Caco-2 (cell line): ENCODE results near the gene STRC. TPM values are rescaled to one million over a fixed set of nuclear protein-coding genes. Genes with fewer than 3 reads are reported as not detected.
"Not testable (repeated sequence)": the region's sequence is repeated elsewhere in the genome, so short reads cannot be mapped to it uniquely, and the experiment has no call there.

Experiments used
- BruUV-seq: library from RNA; stranded (reverse); fragments of 400-500 nt; replicated peaks from 2 replicates; lab custom pipeline; 2021; lab: Mats Ljungman, UMichigan
- CTCF ChIA-PET: fragments of 300-600 bp; sonication (Branson Sonifier 250); formaldehyde crosslinking; loops from one replicate; lab custom pipeline; 2022; ENCODE audit warnings: antibody characterized with exemption; lab: Charles Lee
- POLR2A ChIA-PET: fragments of 300-600 bp; sonication (Branson Sonifier 250); formaldehyde crosslinking; loops from one replicate; lab custom pipeline; 2022; ENCODE audit warnings: antibody characterized with exemption; lab: Charles Lee
- DNase-seq, 2 experiments: peaks; one replicate each; pipeline versions ENCODE4 v3.0.0 to v3.0.0-alpha.2; 2020 to 2022
- H3K27me3 ChIP-seq: replicated peaks from 2 replicates; pipeline ENCODE4 v1.6.0; 2011; ENCODE audit warnings: low read length; ENCODE audit not compliant: control insufficient read depth, insufficient read depth
- H3K36me3 ChIP-seq: 2 replicates; pipeline ENCODE4 v1.5.1; 2011; ENCODE audit warnings: low read length; ENCODE audit not compliant: control insufficient read depth, insufficient read depth
- H3K4me1 ChIP-seq: fragments of 250-450 bp; sonication (Bioruptor Pico); 2 replicates; pipeline ENCODE4 v1.5.1; 2020; ENCODE audit warnings: mild to moderate bottlenecking
- H3K4me3 ChIP-seq: 2 replicates; pipeline ENCODE4 v1.5.1; 2011; ENCODE audit warnings: low read depth, mild to moderate bottlenecking, control low read depth, low read length
- H3K9me3 ChIP-seq: fragments of 250-450 bp; sonication (Bioruptor Pico); 2 replicates; pipeline ENCODE4 v1.5.1; 2020; ENCODE audit warnings: mild to moderate bottlenecking, moderate library complexity
- H3K27ac Mint-ChIP-seq: one replicate; pipeline ENCODE4 v1.8.0; 2022; ENCODE audit warnings: mixed read lengths; ENCODE audit not compliant: unreplicated experiment
- H3K27me3 Mint-ChIP-seq: one replicate; pipeline ENCODE4 v1.8.0; 2022; ENCODE audit warnings: mixed read lengths; ENCODE audit not compliant: insufficient read depth, unreplicated experiment
- H3K36me3 Mint-ChIP-seq: one replicate; pipeline ENCODE4 v1.8.0; 2022; ENCODE audit warnings: mild to moderate bottlenecking, mixed read lengths; ENCODE audit not compliant: insufficient read depth, unreplicated experiment
- H3K4me1 Mint-ChIP-seq: one replicate; pipeline ENCODE4 v1.8.0; 2022; ENCODE audit warnings: low read depth, mixed read lengths; ENCODE audit not compliant: unreplicated experiment
- H3K4me3 Mint-ChIP-seq: one replicate; pipeline ENCODE4 v1.8.0; 2022; ENCODE audit warnings: mild to moderate bottlenecking, moderate library complexity, mixed read lengths; ENCODE audit not compliant: unreplicated experiment
- H3K9me3 Mint-ChIP-seq: one replicate; pipeline ENCODE4 v1.8.0; 2022; ENCODE audit warnings: mixed read lengths; ENCODE audit not compliant: unreplicated experiment
- intact Hi-C: fragments of 100-400 bp; cut with micrococcal nuclease; formaldehyde crosslinking; loops from one replicate; pipeline ENCODE4 v1.10.0; 2022; ENCODE audit not compliant: unreplicated experiment
- total RNA-seq: library from RNA; stranded (reverse); gene quantifications from 2 replicates; pipeline ENCODE4 v1.2.3, GENCODE V29; 2022

STRC gene
- total RNA-seq, 1 experiment from 2014 or later: 0.07 TPM

GRCh38 chr15:43589778-43590466 is 28.7 kb downstream of the STRC start, which contains the start of gene PPIP5K1:
Gene PPIP5K1, minus strand, starts transcription at chr15:43590208. Its CDS starts 5,704 bp downstream, at chr15:43584504.
- H3K27me3 Mint-ChIP-seq, H3K36me3 ChIP-seq, H3K4me1 Mint-ChIP-seq, intact Hi-C loops, DNase-seq, H3K27ac Mint-ChIP-seq, H3K4me3 ChIP-seq, H3K4me1 ChIP-seq, H3K36me3 Mint-ChIP-seq, BruUV-seq, CTCF ChIA-PET, H3K27me3 ChIP-seq, H3K4me3 Mint-ChIP-seq, H3K9me3 ChIP-seq, POLR2A ChIA-PET, H3K9me3 Mint-ChIP-seq: not testable (repeated sequence)

- H3K36me3 ChIP-seq, H3K9me3 Mint-ChIP-seq, BruUV-seq, H3K4me1 ChIP-seq, H3K27me3 ChIP-seq, intact Hi-C loops, CTCF ChIA-PET, H3K4me1 Mint-ChIP-seq, H3K27ac Mint-ChIP-seq, H3K4me3 Mint-ChIP-seq, POLR2A ChIA-PET, H3K27me3 Mint-ChIP-seq, H3K9me3 ChIP-seq, H3K4me3 ChIP-seq, DNase-seq, H3K36me3 Mint-ChIP-seq: not testable (repeated sequence)
Measured at GRCh38 chr15:43574607-43575006, 44.0 kb downstream of the STRC start.

- BruUV-seq, H3K4me3 ChIP-seq, H3K27ac Mint-ChIP-seq, H3K9me3 ChIP-seq, H3K36me3 Mint-ChIP-seq, intact Hi-C loops, H3K4me3 Mint-ChIP-seq, H3K4me1 ChIP-seq, H3K4me1 Mint-ChIP-seq, H3K9me3 Mint-ChIP-seq, POLR2A ChIA-PET, CTCF ChIA-PET, H3K27me3 ChIP-seq, DNase-seq, H3K36me3 ChIP-seq, H3K27me3 Mint-ChIP-seq: not testable (repeated sequence)
Measured at GRCh38 chr15:43566615-43567014, 52.0 kb downstream of the STRC start.

- intact Hi-C loops, H3K4me1 ChIP-seq, CTCF ChIA-PET, BruUV-seq, DNase-seq, H3K27ac Mint-ChIP-seq, H3K9me3 ChIP-seq, H3K36me3 Mint-ChIP-seq, H3K4me3 Mint-ChIP-seq, H3K4me1 Mint-ChIP-seq, H3K27me3 Mint-ChIP-seq, H3K36me3 ChIP-seq, POLR2A ChIA-PET, H3K4me3 ChIP-seq, H3K9me3 Mint-ChIP-seq, H3K27me3 ChIP-seq: not testable (repeated sequence)
Measured at GRCh38 chr15:43563793-43564192, 54.8 kb downstream of the STRC start.

- intact Hi-C loops, H3K36me3 Mint-ChIP-seq, H3K4me1 ChIP-seq, BruUV-seq, H3K27ac Mint-ChIP-seq, H3K9me3 Mint-ChIP-seq, H3K36me3 ChIP-seq, H3K9me3 ChIP-seq, DNase-seq, H3K4me1 Mint-ChIP-seq, H3K27me3 Mint-ChIP-seq, CTCF ChIA-PET, H3K27me3 ChIP-seq, POLR2A ChIA-PET, H3K4me3 ChIP-seq, H3K4me3 Mint-ChIP-seq: not testable (repeated sequence)
Measured at GRCh38 chr15:43562753-43563152, 55.8 kb downstream of the STRC start.
